ENCODE measurements around the gene PRKAR2B.

PRKAR2B gene

GRCh38 chr7:107173191-107173590, 128.7 kb downstream of the PRKAR2B start:
- peaks cover 84% of the 10 kb centered on the region for H4K20me1 ChIP-seq
- no peak overlapping the region for H3K4me3 ChIP-seq
- H3K9me3 ChIP-seq = no peaks in the 10 kb centered on the region
- H3K36me3 ChIP-seq = peaks cover 15% of the 10 kb centered on the region; the same call in 1 of the 2 replicates
- H3K9ac ChIP-seq = no peak overlapping the region
- H3K4me1 ChIP-seq = peaks cover 13% of the 10 kb centered on the region
- TF ChIP-seq Cebpa-rat (IDR thresholded peaks at IDR 0.05) = no peak
- H3K27ac ChIP-seq = no peak overlapping the region
- no peak overlapping the region for H3K4me2 ChIP-seq
- no peaks in the 10 kb centered on the region for H3K27me3 ChIP-seq

GRCh38 chr7:107173691-107174406, 129.3 kb downstream of the PRKAR2B start:
- peaks cover 91% of the 10 kb centered on the region for H4K20me1 ChIP-seq
- H3K4me3 ChIP-seq = no peak overlapping the region
- H3K9ac ChIP-seq = no peak overlapping the region
- H3K27me3 ChIP-seq = no peaks in the 10 kb centered on the region
- TF ChIP-seq Cebpa-rat (IDR thresholded peaks at IDR 0.05) = no peak
- no peaks in the 10 kb centered on the region for H3K9me3 ChIP-seq
- no peak overlapping the region for H3K4me2 ChIP-seq
- no peak overlapping the region for H3K27ac ChIP-seq
- H3K36me3 ChIP-seq = peaks cover 15% of the 10 kb centered on the region; the same call in 1 of the 2 replicates
- H3K4me1 ChIP-seq = peaks cover 13% of the 10 kb centered on the region

GRCh38 chr7:107179326-107180164, 135.0 kb downstream of the PRKAR2B start:
- no peak for TF ChIP-seq Cebpa-rat (IDR thresholded peaks at IDR 0.05)
- Histone ChIP-seq H4K20me1 (peaks cover 72% of the 10 kb centered on the region), H3K4me2 (no peak overlapping the region), H3K9me3 (no peaks in the 10 kb centered on the region), H3K9ac (no peak overlapping the region), H3K4me3 (no peak overlapping the region), H3K27ac (no peak overlapping the region), H3K36me3 (peaks cover 48% of the 10 kb centered on the region), H3K4me1 (no peaks in the 10 kb centered on the region), H3K27me3 (no peaks in the 10 kb centered on the region)

DNA sequence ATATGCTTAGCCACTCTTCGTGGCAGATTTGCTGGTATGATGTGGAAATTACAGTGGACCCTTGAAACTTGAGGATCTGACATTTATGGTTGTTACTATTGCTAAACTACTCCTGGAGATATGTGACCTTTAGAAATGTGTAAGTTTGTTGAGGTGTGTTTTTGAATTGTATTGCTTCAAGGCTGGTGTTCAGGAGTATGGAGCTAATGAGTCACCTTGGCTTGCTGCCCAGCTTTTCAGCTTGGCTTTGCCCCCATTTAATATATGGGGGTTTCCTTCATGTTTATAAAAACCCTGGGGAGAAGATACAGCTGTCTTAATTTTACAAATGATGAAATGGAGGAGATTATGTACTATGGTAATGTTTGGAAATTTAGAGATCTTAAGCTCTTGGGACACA, 135.9 kb downstream of the PRKAR2B start:
- Histone ChIP-seq H3K4me2 (no peak overlapping the region), H3K36me3 (peaks cover 56% of the 10 kb centered on the region), H3K9ac (no peak overlapping the region), H3K27me3 (no peaks in the 10 kb centered on the region), H3K27ac (no peak overlapping the region), H4K20me1 (peaks cover 72% of the 10 kb centered on the region), H3K4me1 (no peaks in the 10 kb centered on the region), H3K4me3 (no peak overlapping the region), H3K9me3 (no peaks in the 10 kb centered on the region)
- TF ChIP-seq Cebpa-rat (IDR thresholded peaks at IDR 0.05) = no peak

- H3K4me1 ChIP-seq = no peaks in the 10 kb centered on the region
- no peak for TF ChIP-seq Cebpa-rat (IDR thresholded peaks at IDR 0.05)
- H3K4me2 ChIP-seq = no peak overlapping the region
- H3K9me3 ChIP-seq = no peaks in the 10 kb centered on the region
- H3K27ac ChIP-seq = no peak overlapping the region
- H3K9ac ChIP-seq = no peak overlapping the region
- no peak overlapping the region for H3K4me3 ChIP-seq
- peaks cover 64% of the 10 kb centered on the region for H3K36me3 ChIP-seq
- peaks cover 69% of the 10 kb centered on the region for H4K20me1 ChIP-seq
- H3K27me3 ChIP-seq = no peaks in the 10 kb centered on the region
Observed at GRCh38 chr7:107181172-107181571, 136.7 kb downstream of the PRKAR2B start.

DNA sequence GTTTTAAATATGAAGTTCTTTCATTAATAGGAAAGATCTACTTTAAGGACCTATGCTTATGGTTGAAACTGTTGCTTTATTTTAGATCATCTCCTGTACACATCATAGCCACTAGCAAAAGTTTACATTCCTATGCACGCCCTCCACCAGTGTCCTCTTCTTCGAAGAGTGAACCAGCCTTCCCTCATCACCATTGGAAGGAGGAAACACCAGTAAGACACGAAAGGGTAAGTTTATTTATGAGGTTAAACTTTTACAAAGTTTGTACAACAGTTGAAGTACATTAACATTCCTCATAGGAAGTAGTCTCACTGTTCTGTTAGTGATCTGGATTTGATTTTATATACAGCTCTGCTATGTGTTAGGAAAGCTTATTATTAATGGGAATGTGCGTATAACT, 141.2 kb downstream of the PRKAR2B start:
- Histone ChIP-seq H3K36me3 (peaks cover 92% of the 10 kb centered on the region), H4K20me1 (peaks cover 35% of the 10 kb centered on the region), H3K4me1 (no peaks in the 10 kb centered on the region), H3K4me2 (no peak overlapping the region), H3K9me3 (no peaks in the 10 kb centered on the region), H3K27me3 (no peaks in the 10 kb centered on the region), H3K4me3 (no peak overlapping the region), H3K9ac (no peak overlapping the region), H3K27ac (no peak overlapping the region)
- no peak for TF ChIP-seq Cebpa-rat (IDR thresholded peaks at IDR 0.05)

GRCh38 chr7:107186240-107186639, 141.7 kb downstream of the PRKAR2B start:
- no peak overlapping the region for H3K4me3 ChIP-seq
- H3K36me3 ChIP-seq = peaks cover 89% of the 10 kb centered on the region
- no peak overlapping the region for H3K4me2 ChIP-seq
- no peak for TF ChIP-seq Cebpa-rat (IDR thresholded peaks at IDR 0.05)
- H3K27me3 ChIP-seq = no peaks in the 10 kb centered on the region
- no peaks in the 10 kb centered on the region for H3K9me3 ChIP-seq
- H3K9ac ChIP-seq = no peak overlapping the region
- H3K4me1 ChIP-seq = no peaks in the 10 kb centered on the region
- no peak overlapping the region for H3K27ac ChIP-seq
- H4K20me1 ChIP-seq = peaks cover 29% of the 10 kb centered on the region

- Histone ChIP-seq H3K4me1 (no peaks in the 10 kb centered on the region), H3K9me3 (no peaks in the 10 kb centered on the region), H3K9ac (no peak overlapping the region), H3K27ac (no peak overlapping the region), H4K20me1 (peaks cover 32% of the 10 kb centered on the region), H3K4me3 (no peak overlapping the region), H3K36me3 (peaks cover 86% of the 10 kb centered on the region), H3K27me3 (no peaks in the 10 kb centered on the region), H3K4me2 (no peak overlapping the region)
- no peak for TF ChIP-seq Cebpa-rat (IDR thresholded peaks at IDR 0.05)
Observed at GRCh38 chr7:107187774-107188173, 143.3 kb downstream of the PRKAR2B start.

DNA sequence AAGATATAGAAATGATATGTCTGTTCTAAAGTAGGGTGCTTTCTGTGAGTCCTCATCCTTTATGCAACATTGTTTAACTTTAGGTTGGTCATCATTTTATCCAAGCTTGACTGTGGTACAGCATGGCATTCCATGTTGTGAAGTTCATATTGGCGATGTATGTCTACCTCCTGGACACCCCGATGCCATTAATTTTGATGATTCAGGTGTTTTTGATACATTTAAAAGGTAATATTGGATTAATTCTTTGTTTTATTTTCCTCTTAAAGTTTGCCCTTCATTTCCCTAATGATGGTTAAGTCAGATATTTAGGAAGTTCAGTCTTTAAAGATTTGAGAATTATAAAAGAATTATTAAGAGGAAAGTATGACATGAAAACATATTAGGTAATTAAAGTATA, 145.6 kb downstream of the PRKAR2B start:
- TF ChIP-seq Cebpa-rat (IDR thresholded peaks at IDR 0.05) = no peak
- H3K27ac ChIP-seq = no peak overlapping the region
- no peaks in the 10 kb centered on the region for H3K9me3 ChIP-seq
- H3K4me1 ChIP-seq = no peaks in the 10 kb centered on the region
- H3K27me3 ChIP-seq = no peaks in the 10 kb centered on the region
- peaks cover 80% of the 10 kb centered on the region for H3K36me3 ChIP-seq
- H4K20me1 ChIP-seq = peaks cover 37% of the 10 kb centered on the region
- no peak overlapping the region for H3K4me2 ChIP-seq
- no peak overlapping the region for H3K4me3 ChIP-seq
- H3K9ac ChIP-seq = no peak overlapping the region

GRCh38 chr7:107194052-107194451, 149.5 kb downstream of the PRKAR2B start:
- H3K27me3 ChIP-seq = no peaks in the 10 kb centered on the region
- H3K27ac ChIP-seq = no peak overlapping the region
- H3K4me2 ChIP-seq = no peak overlapping the region
- no peak overlapping the region for H3K4me3 ChIP-seq
- no peak for TF ChIP-seq Cebpa-rat (IDR thresholded peaks at IDR 0.05)
- H3K9me3 ChIP-seq = no peaks in the 10 kb centered on the region
- H4K20me1 ChIP-seq = peaks cover 18% of the 10 kb centered on the region; the same call in 1 of the 2 replicates
- no peak overlapping the region for H3K9ac ChIP-seq
- H3K4me1 ChIP-seq = no peaks in the 10 kb centered on the region
- peaks cover 76% of the 10 kb centered on the region for H3K36me3 ChIP-seq
